ENCODE data around the gene CYP2E1.

CYP2E1 gene

DNA sequence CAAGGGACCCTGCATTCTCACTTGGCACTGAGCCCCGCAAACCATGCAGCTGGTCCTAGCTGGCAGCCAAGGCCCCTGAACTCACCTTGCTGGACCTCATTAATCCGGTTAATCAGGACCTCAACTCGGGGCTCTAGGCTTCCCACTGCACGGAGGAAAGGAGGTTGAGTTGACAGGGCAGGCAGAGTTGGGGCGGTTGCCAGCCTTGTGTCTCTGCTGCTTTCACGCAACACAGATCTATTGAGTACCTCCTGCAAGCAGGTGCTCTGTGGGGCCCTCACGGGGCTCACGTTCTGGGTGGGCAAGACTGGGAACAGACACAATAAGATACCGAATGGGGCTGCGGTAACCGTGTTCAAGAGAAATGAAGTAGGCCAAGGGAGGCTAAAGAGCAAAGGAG, 32.1 kb downstream of the CYP2E1 start:
- TF ChIP-seq, protein P1, sequence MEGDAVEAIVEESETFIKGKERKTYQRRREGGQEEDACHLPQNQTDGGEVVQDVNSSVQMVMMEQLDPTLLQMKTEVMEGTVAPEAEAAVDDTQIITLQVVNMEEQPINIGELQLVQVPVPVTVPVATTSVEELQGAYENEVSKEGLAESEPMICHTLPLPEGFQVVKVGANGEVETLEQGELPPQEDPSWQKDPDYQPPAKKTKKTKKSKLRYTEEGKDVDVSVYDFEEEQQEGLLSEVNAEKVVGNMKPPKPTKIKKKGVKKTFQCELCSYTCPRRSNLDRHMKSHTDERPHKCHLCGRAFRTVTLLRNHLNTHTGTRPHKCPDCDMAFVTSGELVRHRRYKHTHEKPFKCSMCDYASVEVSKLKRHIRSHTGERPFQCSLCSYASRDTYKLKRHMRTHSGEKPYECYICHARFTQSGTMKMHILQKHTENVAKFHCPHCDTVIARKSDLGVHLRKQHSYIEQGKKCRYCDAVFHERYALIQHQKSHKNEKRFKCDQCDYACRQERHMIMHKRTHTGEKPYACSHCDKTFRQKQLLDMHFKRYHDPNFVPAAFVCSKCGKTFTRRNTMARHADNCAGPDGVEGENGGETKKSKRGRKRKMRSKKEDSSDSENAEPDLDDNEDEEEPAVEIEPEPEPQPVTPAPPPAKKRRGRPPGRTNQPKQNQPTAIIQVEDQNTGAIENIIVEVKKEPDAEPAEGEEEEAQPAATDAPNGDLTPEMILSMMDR (IDR thresholded peaks at IDR 0.05): no peak
- Histone ChIP-seq H3K27ac (no peak overlapping the region), H3K36me3 (no peaks in the 10 kb centered on the region), H3K4me3 (ENCODE audit: low read depth in 1 of 2, low read length in 1 of 2) (no peak overlapping the region), H3K9me3 (no peaks in the 10 kb centered on the region), H3K27me3 (peaks cover 10% of the 10 kb centered on the region), H3K4me1 (ENCODE audit: control insufficient read depth in 1 of 2, insufficient read depth in 1 of 2, low read depth in 1 of 2, low read length in 1 of 2) (no peaks in the 10 kb centered on the region)

DNA sequence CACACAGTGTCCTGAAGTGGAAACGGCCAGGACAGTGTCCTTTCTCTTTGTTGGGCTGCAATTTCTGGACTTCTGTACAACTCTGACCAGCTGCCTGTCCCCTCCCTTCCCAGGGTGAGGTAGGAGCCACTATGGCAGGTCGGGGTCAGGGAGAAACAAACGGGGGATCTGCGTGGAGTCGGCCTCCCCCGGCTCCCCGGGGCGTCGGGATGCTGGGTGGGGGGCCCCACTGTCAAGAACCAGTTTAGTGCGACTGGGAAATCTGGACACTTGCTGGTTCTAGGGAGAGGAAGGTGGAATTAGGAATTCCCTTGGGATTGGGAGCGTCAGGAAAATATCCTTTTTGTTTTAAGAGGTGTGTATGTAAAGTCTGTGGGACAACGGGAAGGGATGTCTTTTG, 37.7 kb downstream of the CYP2E1 start:
- H3K4me1 ChIP-seq (ENCODE audit: control insufficient read depth in 1 of 2, insufficient read depth in 1 of 2, low read depth in 1 of 2, low read length in 1 of 2): no peaks in the 10 kb centered on the region
- no peaks in the 10 kb centered on the region for H3K36me3 ChIP-seq
- peaks cover 12% of the 10 kb centered on the region for H3K27me3 ChIP-seq
- no peak overlapping the region for H3K27ac ChIP-seq
- no peak overlapping the region for H3K4me3 ChIP-seq (ENCODE audit: low read depth in 1 of 2, low read length in 1 of 2)
- peaks cover 18% of the 10 kb centered on the region for H3K9me3 ChIP-seq
- TF ChIP-seq, protein P1 (IDR thresholded peaks at IDR 0.05): no peak

DNA sequence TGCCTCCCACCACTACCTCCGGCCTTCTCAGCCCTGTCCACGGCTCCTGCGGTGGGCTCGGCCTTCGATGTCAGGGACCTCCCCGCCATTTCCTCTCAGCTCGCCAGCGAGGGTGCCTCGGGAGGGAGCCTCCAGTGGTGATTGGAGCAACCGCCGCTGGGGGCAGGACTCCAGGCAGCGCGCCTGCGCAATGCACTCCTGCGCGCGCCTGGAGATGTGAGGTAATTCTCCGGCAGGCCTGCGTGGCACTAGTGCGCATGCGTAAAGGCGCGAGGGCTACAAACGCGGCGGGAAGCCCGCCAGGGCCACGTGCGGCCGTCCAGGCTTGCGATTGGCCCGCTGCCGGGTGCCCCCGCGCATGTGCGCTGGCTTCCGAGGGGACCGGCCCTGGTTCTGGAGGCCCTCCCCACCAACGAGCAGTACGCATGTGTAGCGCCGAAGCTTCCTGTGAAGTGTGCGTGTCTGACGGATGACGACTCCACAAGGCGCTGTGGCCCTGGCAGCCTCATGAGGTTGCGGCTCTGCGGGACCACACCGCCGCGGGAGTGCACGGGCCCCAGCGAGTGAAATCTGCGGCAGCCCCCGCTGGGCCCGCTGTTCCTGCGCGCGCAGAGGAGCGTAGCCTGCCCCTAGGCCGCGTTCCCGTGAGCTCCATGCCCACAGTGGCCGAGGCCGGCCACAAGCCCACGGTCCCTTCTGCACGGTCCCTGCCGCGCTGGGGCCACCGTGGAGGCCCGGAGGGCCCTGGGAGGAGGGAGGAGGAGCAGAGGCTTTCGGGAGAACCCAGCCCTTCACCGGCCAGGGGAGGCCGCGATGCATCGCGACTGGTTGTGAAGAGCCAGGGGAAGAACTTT, 38.5 kb downstream of the CYP2E1 start, which contains the start of gene SYCE1:
Gene SYCE1, minus strand, starts transcription at position 143 of the 854 bp plus-strand sequence. Its CDS starts 54 bp downstream, at position 89.
- Histone ChIP-seq H3K27ac (no peak within 1 kb of the TSS), H3K4me1 (ENCODE audit: control insufficient read depth in 1 of 2, insufficient read depth in 1 of 2, low read depth in 1 of 2, low read length in 1 of 2) (no peaks in the 10 kb centered on the region), H3K27me3 (peaks cover 13% of the 10 kb centered on the region), H3K36me3 (no peaks in the 10 kb centered on the region), H3K9me3 (peaks cover 18% of the 10 kb centered on the region), H3K4me3 (ENCODE audit: low read depth in 1 of 2, low read length in 1 of 2) (no peak within 1 kb of the TSS)
- TF ChIP-seq, protein P1 (IDR thresholded peaks at IDR 0.05): no peak

DNA sequence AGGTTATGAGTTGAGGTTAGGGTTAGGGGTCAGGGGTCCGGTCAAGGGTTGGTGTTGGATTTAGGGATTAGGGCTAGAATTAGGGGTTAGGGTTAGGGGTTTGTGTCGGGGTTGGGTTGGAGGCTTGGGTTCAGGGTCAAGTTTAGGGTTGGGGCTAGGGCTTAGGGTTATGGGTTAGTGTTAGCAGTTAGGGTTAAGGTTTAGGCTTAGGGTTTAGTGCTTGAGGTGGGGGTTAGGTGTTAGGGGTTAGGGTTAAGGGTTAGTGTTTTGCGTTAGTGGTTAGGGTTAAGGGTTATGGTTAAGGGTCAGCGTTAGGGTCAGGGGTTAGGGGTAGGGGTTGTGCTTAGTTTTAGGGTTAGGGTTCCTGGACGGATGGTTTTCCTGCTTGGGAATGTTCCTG, 40.0 kb downstream of the CYP2E1 start:
- Histone ChIP-seq H3K9me3 (peaks cover 18% of the 10 kb centered on the region), H3K36me3 (no peaks in the 10 kb centered on the region), H3K27ac (no peak overlapping the region), H3K27me3 (peaks cover 3% of the 10 kb centered on the region), H3K4me3 (ENCODE audit: low read depth in 1 of 2, low read length in 1 of 2) (no peak overlapping the region), H3K4me1 (ENCODE audit: control insufficient read depth in 1 of 2, insufficient read depth in 1 of 2, low read depth in 1 of 2, low read length in 1 of 2) (no peaks in the 10 kb centered on the region)
- TF ChIP-seq, protein P1 (IDR thresholded peaks at IDR 0.05): no peak

DNA sequence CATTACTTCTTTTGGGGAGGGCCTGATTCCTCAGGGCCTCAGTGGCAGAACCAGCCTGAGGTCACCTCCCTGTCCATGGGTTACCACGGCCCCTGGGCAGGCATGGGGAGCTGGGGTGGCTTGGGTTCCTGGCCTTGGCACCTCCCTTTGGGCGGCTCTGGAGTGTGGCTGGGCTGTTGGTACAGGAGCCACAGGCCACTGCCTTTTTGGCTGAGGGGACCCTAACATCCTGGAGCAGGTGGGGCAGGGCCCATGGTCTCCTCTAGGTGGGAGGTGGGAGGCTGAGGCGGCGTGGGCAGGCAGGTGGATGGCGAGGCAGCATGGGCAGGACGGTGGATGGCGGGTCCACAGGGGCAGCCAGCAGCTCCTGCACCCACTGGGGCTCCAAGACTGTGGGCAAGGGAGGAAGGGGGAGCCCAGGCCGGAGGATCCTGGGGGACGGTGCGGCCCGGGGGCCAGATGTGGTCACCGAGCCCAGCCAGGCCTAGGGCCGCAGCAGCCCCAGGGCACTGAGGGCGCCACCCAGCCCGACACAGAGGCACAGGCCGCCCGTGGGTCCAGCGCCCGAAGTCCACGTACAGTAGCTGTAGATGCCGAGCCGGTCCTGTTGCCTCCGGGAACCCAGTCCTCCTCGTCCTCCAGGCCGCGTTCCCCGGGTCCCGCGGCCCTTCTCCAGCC, 40.6 kb downstream of the CYP2E1 start:
- Histone ChIP-seq H3K27ac (no peak overlapping the region), H3K4me3 (ENCODE audit: low read depth in 1 of 2, low read length in 1 of 2) (no peak overlapping the region), H3K36me3 (no peaks in the 10 kb centered on the region), H3K9me3 (peaks cover 18% of the 10 kb centered on the region), H3K27me3 (peaks cover 4% of the 10 kb centered on the region), H3K4me1 (ENCODE audit: control insufficient read depth in 1 of 2, insufficient read depth in 1 of 2, low read depth in 1 of 2, low read length in 1 of 2) (no peaks in the 10 kb centered on the region)
- TF ChIP-seq, protein P1 (IDR thresholded peaks at IDR 0.05): no peak

All from neutrophil (primary cell).